H1 (cell line): Measurements from ENCODE around the gene LRP2BP. TPM values are rescaled to one million over a fixed set of nuclear protein-coding genes. Genes with fewer than 3 reads are reported as not detected.

Experiments used
- CTCF ChIA-PET: fragments of 300-600 bp; sonication (Branson Sonifier 250); formaldehyde crosslinking; loops from one replicate; lab custom pipeline; 2021; ENCODE audit not compliant: partially characterized antibody; lab: Charles Lee
- POLR2A ChIA-PET: fragments of 300-600 bp; sonication (Branson Sonifier 250); formaldehyde crosslinking; loops from one replicate; lab custom pipeline; 2021; ENCODE audit warnings: inconsistent platforms; ENCODE audit not compliant: partially characterized antibody; lab: Charles Lee
- DNase-seq, 2 experiments: peaks; one replicate each; pipeline versions ENCODE4 v3.0.0 to v3.0.0-alpha.2; 2010 to 2022; ENCODE audit warnings: low spot score in 2 of 2, low read depth in 1 of 2, mixed read lengths in 1 of 2
- FAIRE-seq: peaks from 2 replicates; lab custom pipeline; 2011; peaks lifted over from hg19 to GRCh38; lab: Jason Lieb, UNC
- H2AFZ ChIP-seq: 2 replicates; pipeline ENCODE4 v1.8.1; 2012; ENCODE audit warnings: low read length, inconsistent platforms
- H2AK5ac ChIP-seq: 2 replicates; pipeline ENCODE4 v1.6.1; 2013; ENCODE audit warnings: low read depth, low read length
- H2BK120ac ChIP-seq: replicated peaks from 2 replicates; pipeline ENCODE3; 2013; ENCODE audit warnings: low read depth, low read length, inconsistent platforms
- H2BK12ac ChIP-seq: 2 replicates; pipeline ENCODE4 v1.6.1; 2013; ENCODE audit warnings: low read depth, low read length
- H2BK15ac ChIP-seq: 2 replicates; pipeline ENCODE4 v1.6.1; 2013; ENCODE audit warnings: low read length
- H2BK20ac ChIP-seq: 2 replicates; pipeline ENCODE4 v1.6.1; 2013; ENCODE audit warnings: low read length
- H2BK5ac ChIP-seq: 2 replicates; pipeline ENCODE4 v1.6.1; 2013; ENCODE audit warnings: low read depth, low read length
- H3K14ac ChIP-seq: 2 replicates; pipeline ENCODE4 v1.6.1; 2013; ENCODE audit warnings: inconsistent platforms; ENCODE audit not compliant: insufficient read length
- H3K18ac ChIP-seq: 2 replicates; pipeline ENCODE4 v1.6.1; 2013; ENCODE audit warnings: low read length; ENCODE audit errors: extremely low read depth
- H3K23ac ChIP-seq: 2 replicates; pipeline ENCODE4 v1.6.1; 2013; ENCODE audit warnings: inconsistent platforms; ENCODE audit not compliant: insufficient read length
- H3K23me2 ChIP-seq: 2 replicates; pipeline ENCODE4 v1.6.1; 2013; ENCODE audit warnings: low read depth, low read length
- H3K27ac ChIP-seq: 2 replicates; pipeline ENCODE4 v1.6.1; 2011; ENCODE audit warnings: low read depth, low read length, inconsistent platforms
- H3K27me3 ChIP-seq, 4 experiments: replicated peaks in 1 of 4; 1 replicate in 1 of 4; 2 replicates in 3 of 4; pipeline versions ENCODE4 v1.6.1 to v1.8.1; 2011 to 2013; ENCODE audit warnings: low read length in 3 of 4, mild to moderate bottlenecking in 3 of 4, inconsistent platforms in 2 of 4, mixed read lengths in 2 of 4, moderate library complexity in 1 of 4; ENCODE audit not compliant: control insufficient read depth in 3 of 4, insufficient read depth in 3 of 4; ENCODE audit errors: extremely low read depth in 1 of 4
- H3K36me3 ChIP-seq, 4 experiments: 2 replicates each; pipeline versions ENCODE4 v1.6.1 to v1.8.1; 2011 to 2013; ENCODE audit warnings: mild to moderate bottlenecking in 4 of 4, low read length in 3 of 4, moderate library complexity in 2 of 4, control low read depth in 1 of 4, inconsistent platforms in 1 of 4; ENCODE audit not compliant: insufficient read depth in 4 of 4, control insufficient read depth in 2 of 4
- H3K4ac ChIP-seq: replicated peaks from 2 replicates; pipeline ENCODE3; 2013; ENCODE audit warnings: low read length, low read depth, mixed read lengths, inconsistent platforms; ENCODE audit not compliant: insufficient read length
- H3K4me1 ChIP-seq, 4 experiments: replicated peaks in 1 of 4; 1 replicate in 1 of 4; 2 replicates in 3 of 4; pipeline versions ENCODE4 v1.6.1 to v1.8.1; 2011 to 2013; ENCODE audit warnings: low read length in 3 of 4, inconsistent platforms in 2 of 4, mixed read lengths in 1 of 4; ENCODE audit not compliant: insufficient read depth in 4 of 4, control insufficient read depth in 3 of 4
- H3K4me2 ChIP-seq, 2 experiments: 2 replicates each; pipeline versions ENCODE4 v1.6.1 to v1.8.1; 2011 to 2013; ENCODE audit warnings: low read depth in 2 of 2, low read length in 2 of 2, control low read depth in 1 of 2, inconsistent platforms in 1 of 2, mild to moderate bottlenecking in 1 of 2; ENCODE audit not compliant: insufficient read depth in 1 of 2
- H3K4me3 ChIP-seq, 4 experiments: fragments of 200-600, 300-600 bp in 1 of 4; sonication (generic), shearing (Covaris generic), sonication (Bioruptor Twin) in 1 of 4; 2 replicates each; pipeline versions ENCODE4 v1.5.1 to v1.8.1; 2011 to 2016; ENCODE audit warnings: low read length in 4 of 4, low read depth in 3 of 4, control low read depth in 2 of 4, inconsistent platforms in 2 of 4, mild to moderate bottlenecking in 2 of 4, mixed read lengths in 1 of 4, moderate library complexity in 1 of 4; ENCODE audit not compliant: insufficient read depth in 2 of 4; ENCODE audit errors: extremely low read depth in 1 of 4
- H3K56ac ChIP-seq: replicated peaks from 2 replicates; pipeline ENCODE3; 2013; ENCODE audit warnings: low read depth, mild to moderate bottlenecking, mixed read lengths, low read length, inconsistent platforms; ENCODE audit not compliant: insufficient read length
- H3K79me1 ChIP-seq: 2 replicates; pipeline ENCODE4 v1.6.1; 2013; ENCODE audit warnings: low read depth, low read length, control low read depth
- H3K79me2 ChIP-seq, 2 experiments: 2 replicates each; pipeline versions ENCODE4 v1.6.1 to v1.8.1; 2012 to 2013; ENCODE audit warnings: low read length in 2 of 2, mild to moderate bottlenecking in 2 of 2, inconsistent platforms in 1 of 2; ENCODE audit not compliant: insufficient read depth in 2 of 2, control insufficient read depth in 1 of 2
- H3K9ac ChIP-seq, 4 experiments: replicated peaks in 1 of 4; 1 replicate in 1 of 4; 2 replicates in 3 of 4; pipeline versions ENCODE4 v1.6.1 to v1.8.1; 2011 to 2013; ENCODE audit warnings: low read depth in 3 of 4, low read length in 3 of 4, control low read depth in 2 of 4, mild to moderate bottlenecking in 2 of 4, moderate library complexity in 2 of 4, inconsistent platforms in 1 of 4; ENCODE audit errors: extremely low read depth in 1 of 4
- H3K9me3 ChIP-seq, 2 experiments: 2 replicates each; pipeline versions ENCODE4 v1.6.1 to v1.8.1; 2012 to 2013; ENCODE audit warnings: mild to moderate bottlenecking in 2 of 2, moderate library complexity in 2 of 2, control low read depth in 1 of 2, inconsistent platforms in 1 of 2, low read depth in 1 of 2, low read length in 1 of 2, mixed read lengths in 1 of 2; ENCODE audit not compliant: insufficient read depth in 2 of 2
- H4K20me1 ChIP-seq, 2 experiments: replicated peaks in 1 of 2; 2 replicates each; pipeline versions ENCODE3 to v1.8.1; 2011 to 2013; ENCODE audit warnings: inconsistent platforms in 2 of 2, low read length in 2 of 2, mild to moderate bottlenecking in 1 of 2; ENCODE audit not compliant: insufficient read depth in 2 of 2, control insufficient read depth in 1 of 2
- H4K5ac ChIP-seq: 2 replicates; pipeline ENCODE4 v1.6.1; 2013; ENCODE audit warnings: low read length, low read depth, mixed read lengths, inconsistent platforms; ENCODE audit not compliant: insufficient read length
- H4K8ac ChIP-seq: 2 replicates; pipeline ENCODE4 v1.8.0; 2013; ENCODE audit warnings: mild to moderate bottlenecking, moderate library complexity, low read length, inconsistent platforms; ENCODE audit not compliant: insufficient read depth; ENCODE audit errors: extremely low read depth
- H4K91ac ChIP-seq: replicated peaks from 2 replicates; pipeline ENCODE3; 2013; ENCODE audit warnings: low read length, mixed read lengths, inconsistent platforms; ENCODE audit not compliant: insufficient read length
- ATF3 ChIP-seq: IDR thresholded peaks from 2 replicates; pipeline ENCODE4 v1.6.1; 2011; ENCODE audit warnings: low read depth, mild to moderate bottlenecking, low read length; ENCODE audit not compliant: insufficient read depth
- CHD2 ChIP-seq: IDR thresholded peaks from 2 replicates; pipeline ENCODE4 v1.6.1; 2012; ENCODE audit warnings: low read length, improper control_type of control experiment
- CTBP2 ChIP-seq: IDR thresholded peaks from 2 replicates; pipeline ENCODE4 v1.7.0; 2011; ENCODE audit warnings: borderline replicate concordance, mild to moderate bottlenecking, moderate library complexity, mixed read lengths, low read length; ENCODE audit not compliant: insufficient read depth, insufficient read length
- EGR1 ChIP-seq: IDR thresholded peaks from 2 replicates; pipeline ENCODE4 v1.6.1; 2011; ENCODE audit warnings: low read depth, low read length, borderline replicate concordance
- HDAC2 ChIP-seq, 2 experiments: fragments of 300-600 bp in 1 of 2; sonication (generic) in 1 of 2; IDR thresholded peaks; 2 replicates each; pipeline ENCODE4 v1.6.1; 2011 to 2012; ENCODE audit warnings: low read depth in 2 of 2, low read length in 2 of 2, mild to moderate bottlenecking in 2 of 2, moderate library complexity in 2 of 2, borderline replicate concordance in 1 of 2, inconsistent platforms in 1 of 2
- POLR2A ChIP-seq, 2 experiments: IDR thresholded peaks; 1 replicate in 1 of 2; 2 replicates in 1 of 2; pipeline ENCODE4 v1.6.1; 2011; ENCODE audit warnings: low read depth in 2 of 2, low read length in 2 of 2, mild to moderate bottlenecking in 2 of 2; ENCODE audit errors: control extremely low read depth in 1 of 2
- SAP30 ChIP-seq: fragments of 300-600 bp; sonication (generic); IDR thresholded peaks from 2 replicates; pipeline ENCODE4 v1.7.1; 2012; ENCODE audit warnings: low read length, moderate library complexity, mild to moderate bottlenecking, inconsistent platforms; ENCODE audit not compliant: insufficient read depth, insufficient replicate concordance
- SP4 ChIP-seq: IDR thresholded peaks from 2 replicates; pipeline ENCODE4 v1.6.1; 2012; ENCODE audit warnings: low read length, inconsistent platforms
- TAF1 ChIP-seq: IDR thresholded peaks from 2 replicates; pipeline ENCODE4 v1.6.1; 2011; ENCODE audit warnings: mild to moderate bottlenecking, low read depth, low read length
- TBP ChIP-seq: IDR thresholded peaks from 2 replicates; pipeline ENCODE4 v1.6.1; 2011; ENCODE audit warnings: low read depth, low read length, improper control_type of control experiment
- WGBS, 2 experiments: shearing (Covaris generic) in 1 of 2; methylation state at CpG; one replicate each; pipeline versions ENCODE4 v1.1.6 to v1.1.7; 2013 to 2015; ENCODE audit warnings: low lambda C conversion rate in 2 of 2, mixed read lengths in 2 of 2, inconsistent platforms in 1 of 2, low coverage in 1 of 2, missing lambda C conversion rate in 1 of 2; ENCODE audit not compliant: insufficient replicate concordance in 2 of 2, insufficient coverage in 1 of 2, insufficient read length in 1 of 2; ENCODE audit errors: extremely low coverage in 1 of 2, missing lambda C conversion rate in 1 of 2; 5-methylcytosine and 5-hydroxymethylcytosine counted together
- polyA plus RNA-seq, 7 experiments: library from polyadenylated mRNA; depleted of rRNA in 3 of 7; stranded (reverse) in 5 of 7; unstranded in 2 of 7; fragments of >200 nt in 5 of 7; fragments of 200-250 nt in 2 of 7; gene quantifications; 1 replicate in 5 of 7; 2 replicates in 1 of 7; 4 replicates in 1 of 7; pipeline versions ENCODE4 v1.2.1 to v1.2.3, GENCODE V29; 2011 to 2013; ENCODE audit warnings: missing spikeins in 2 of 7, mixed read lengths in 2 of 7
- total RNA-seq: library from RNA; stranded (reverse); fragmentation: NEBNext Ultra II Directional; extraction: Animal tissue kit (Norgen Biotek cat#: 25700); gene quantifications from 2 replicates; pipeline ENCODE4 v1.2.1, GENCODE V29; 2021

The LRP2BP gene
- total and polyA plus RNA-seq, 2 of the 8 experiments (the other 6 are each of a cell fraction or from before 2014, with no cell fraction given): 0.12 to 0.30 TPM

- Histone ChIP-seq H2BK20ac (no peak within 1 kb of the TSS), H4K8ac (peak within 1 kb of the TSS; percentile 85; the same call in 1 of the 2 replicates), H2BK15ac (no peak within 1 kb of the TSS), H2AK5ac (no peak within 1 kb of the TSS), H3K79me1 (no peaks in the 10 kb centered on the region), H2BK5ac (no peak within 1 kb of the TSS), H4K5ac (peak within 1 kb of the TSS; percentile 41), H3K56ac (no peak within 1 kb of the TSS), H4K91ac (peak within 1 kb of the TSS; percentile 69), H3K79me2 (no peaks in the 10 kb centered on the region), H3K9me3 (no peaks in the 10 kb centered on the region), H3K23ac (no peak within 1 kb of the TSS), H3K14ac (no peak within 1 kb of the TSS), H2BK120ac (no peak within 1 kb of the TSS), H4K20me1 (no peaks in the 10 kb centered on the region), H3K4me1 (peaks cover 0 to 6% (median 4%) of the 10 kb centered on the region in 4 experiments; a peak in 4 of 7 replicates), H3K4me2 (peak within 1 kb of the TSS; percentile 71 to 76), H3K18ac (peak within 1 kb of the TSS; percentile 53; the same call in 1 of the 2 replicates), H2BK12ac (no peak within 1 kb of the TSS; the same call in none of the 2 replicates), H3K9ac (peak within 1 kb of the TSS; percentile 15 to 60 (median 40); a peak in 5 of 7 replicates), H3K23me2 (peaks cover 12% of the 10 kb centered on the region; the same call in 1 of the 2 replicates), H3K27me3 (no peaks in the 10 kb centered on the region), H3K27ac (peak within 1 kb of the TSS; percentile 34), H3K4me3 (peak within 1 kb of the TSS; percentile 27 to 70 (median 54)), H3K36me3 (peaks cover 0 to 16% (median 4%) of the 10 kb centered on the region in 4 experiments; a peak in 3 of 8 replicates), H2AFZ (peak within 1 kb of the TSS; percentile 1; the same call in 1 of the 2 replicates), H3K4ac (no peak within 1 kb of the TSS)
- DNase-seq: peak in 1 of 2 experiments; percentile 92
- FAIRE-seq: no peak
- ChIA-PET POLR2A (interaction anchor here (0.7 to 4.8 kb wide), 13 partner anchors 9 to 392 kb away, joined by 3 to 25 read pairs (median 3); partner anchors contain the start of genes HELT, SLC25A4 and UFSP2), CTCF (interaction anchor here (0.8 to 1.3 kb wide), 2 partner anchors 10 to 29 kb away, joined by 3 read pairs; partner anchors contain the start of gene UFSP2)
- WGBS, 2 experiments: 10% methylated on average over 36 of the region's 38 CpGs; no CpG with 5 or more reads in 1 of the 2 experiments
- TF ChIP-seq SP4 (peak; percentile 85; the same call in 1 of the 2 replicates), POLR2A (IDR thresholded peaks at IDR 0.05; ENCODE audit: control extremely low read depth in 1 of 2, low read depth in 2 of 2, low read length in 2 of 2) (peak; percentile 14 to 72; a peak in 2 of 3 replicates), EGR1 (no peak), CTBP2 (peak; percentile 7), SAP30 (peak; percentile 63), CHD2 (0 out of 2 replicates have a peak, but pooled peaks have one; percentile 8), TAF1 (peak; percentile 66; the same call in 1 of the 2 replicates), ATF3 (no peak), TBP (peak; percentile 71), HDAC2 (IDR thresholded peaks at IDR 0.05; ENCODE audit: borderline replicate concordance in 1 of 2, low read depth in 2 of 2, low read length in 2 of 2) (peak in 1 of 2 experiments; percentile 95; a peak in 1 of 4 replicates)
Observed at GRCh38 chr4:185396724-185397385, 1.1 kb upstream of the LRP2BP start, which contains the start of gene ANKRD37. Gene ANKRD37 (plus strand): TSS chr4:185396841. CDS start chr4:185396924, 83 bp downstream.
